ENCODE data around the gene RAVER1.
A peak's percentile ranks its signal among the peaks of the same experiment; 100 is the strongest.

Gene RAVER1

DNA sequence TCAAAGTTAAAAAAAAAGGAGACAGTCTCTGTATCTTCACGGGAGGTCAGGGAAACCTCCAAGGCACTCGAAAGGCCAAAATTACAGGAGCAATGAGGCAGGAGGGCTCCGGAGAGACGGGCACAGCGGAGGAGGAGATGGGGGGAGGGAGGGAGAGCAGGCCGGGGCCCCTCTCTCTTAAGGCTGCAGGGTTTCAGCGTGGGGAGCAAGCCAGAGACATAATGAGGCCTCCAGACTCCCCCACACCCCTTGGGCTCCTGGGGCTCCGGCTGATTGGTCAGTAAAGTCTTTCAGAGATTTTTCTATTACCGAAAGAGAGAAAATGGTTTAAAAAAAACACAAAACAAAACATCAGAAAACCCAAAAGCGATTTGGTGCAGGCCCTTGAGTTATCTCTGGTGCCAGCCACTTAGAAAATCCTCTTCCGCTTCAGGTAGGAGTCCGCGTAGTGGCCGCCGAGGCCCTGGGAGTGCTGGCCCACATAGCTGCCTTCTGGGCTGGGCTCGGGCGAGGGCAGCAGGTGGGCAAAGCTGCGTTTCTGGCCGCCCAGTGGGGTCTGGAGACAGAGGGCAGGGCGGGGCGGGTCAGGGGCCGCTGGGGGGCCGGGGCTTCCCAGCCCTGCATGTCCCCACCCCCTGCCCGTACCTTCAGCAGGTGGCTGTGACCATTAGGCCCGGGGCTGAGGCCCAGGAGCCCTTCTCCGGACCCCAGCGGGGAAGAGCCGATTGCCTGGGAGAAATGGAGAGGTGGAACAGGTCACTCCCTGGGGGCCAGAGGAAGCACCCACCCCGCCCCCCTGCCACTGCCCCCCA lies 16.1 kb downstream of the RAVER1 start:
- DNase-seq: no peak

DNA sequence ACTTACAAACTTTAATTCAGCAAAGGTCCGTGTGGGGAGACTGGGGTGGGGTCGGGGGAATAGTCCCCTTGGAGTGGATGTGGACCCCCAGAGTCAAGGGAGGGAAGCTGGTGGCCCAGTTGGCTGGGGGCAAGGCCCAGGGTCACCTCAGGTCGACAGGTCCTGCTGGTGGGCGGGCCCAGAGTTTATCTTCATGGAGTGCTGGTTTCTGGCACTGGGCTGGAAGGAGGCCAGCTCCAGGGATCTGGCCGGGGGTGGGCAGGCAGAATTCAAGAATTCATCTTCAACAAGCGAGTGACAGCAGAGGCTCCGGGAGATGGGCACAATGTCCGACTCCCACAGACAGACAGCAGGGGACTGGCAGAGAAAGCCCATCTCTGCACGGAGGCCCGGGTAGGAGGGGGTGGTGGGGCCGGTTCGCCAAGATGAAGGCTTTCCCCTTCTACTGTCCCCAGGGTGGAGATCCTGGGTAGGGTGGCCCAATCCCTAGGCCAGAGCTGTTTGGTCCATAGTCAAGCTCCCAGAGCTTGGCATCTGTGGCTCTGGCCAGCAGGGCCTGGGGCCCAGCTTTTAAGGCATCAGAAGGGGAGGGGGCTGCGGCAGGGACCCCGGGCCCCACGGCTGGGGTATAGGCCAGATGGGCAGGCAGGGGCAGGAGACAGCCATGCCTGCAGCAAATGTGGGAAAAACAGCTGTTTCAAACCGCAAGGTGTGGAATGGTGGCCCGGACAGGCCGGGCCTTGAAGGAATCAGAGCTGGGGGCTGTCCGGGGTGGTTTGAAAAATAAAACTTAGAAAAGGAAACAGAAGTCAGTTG lies 16.9 kb downstream of the RAVER1 start:
- no peak for DNase-seq

DNA sequence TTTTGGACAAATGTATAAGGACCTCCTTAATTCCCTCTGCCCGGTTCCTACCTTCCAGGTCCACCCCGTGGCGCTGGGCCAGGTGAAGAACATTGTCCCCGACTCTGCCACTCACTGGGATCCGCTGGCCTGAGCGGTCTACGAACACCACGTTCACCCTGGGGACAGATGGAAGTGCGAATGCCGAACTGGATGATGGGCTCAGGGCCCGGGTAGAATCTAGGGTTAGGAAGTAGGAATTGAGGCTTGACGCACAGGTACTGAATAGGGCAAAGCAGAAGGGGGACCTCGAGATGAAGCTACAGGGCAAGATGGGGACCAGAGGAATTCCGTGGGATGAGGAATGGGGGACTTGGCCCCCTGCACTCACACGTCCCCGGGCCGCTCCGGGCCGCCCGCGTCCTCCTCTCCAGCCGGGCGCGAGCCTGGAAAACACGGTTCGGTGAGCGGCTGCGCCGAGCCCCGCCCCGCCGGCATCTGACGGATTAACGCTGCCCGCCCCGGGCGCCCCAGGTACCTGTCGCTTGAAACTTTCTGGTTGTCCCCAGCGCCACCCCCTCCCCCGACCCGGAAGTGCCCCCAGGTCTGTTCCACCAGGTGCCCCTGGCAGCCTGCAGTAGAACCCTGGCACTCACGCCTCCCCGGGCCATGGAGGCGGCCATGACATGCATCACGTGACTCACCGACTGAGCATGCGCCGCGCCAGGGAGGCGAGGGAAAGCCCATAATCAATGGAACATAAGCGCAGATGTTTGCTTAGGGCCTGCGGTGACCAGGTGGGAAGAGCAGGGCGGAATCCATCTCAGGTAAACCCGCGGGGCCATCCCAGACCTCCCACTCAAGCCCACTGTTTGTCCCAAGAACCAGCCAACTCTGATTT lies 17.8 kb downstream of the RAVER1 start, which contains the start of gene FDX2:
FDX2 (minus strand) TSS at position 681 of the 880 bp plus-strand sequence; CDS start at position 662, 19 bp downstream.
- peak; percentile 41 for DNase-seq

DNA sequence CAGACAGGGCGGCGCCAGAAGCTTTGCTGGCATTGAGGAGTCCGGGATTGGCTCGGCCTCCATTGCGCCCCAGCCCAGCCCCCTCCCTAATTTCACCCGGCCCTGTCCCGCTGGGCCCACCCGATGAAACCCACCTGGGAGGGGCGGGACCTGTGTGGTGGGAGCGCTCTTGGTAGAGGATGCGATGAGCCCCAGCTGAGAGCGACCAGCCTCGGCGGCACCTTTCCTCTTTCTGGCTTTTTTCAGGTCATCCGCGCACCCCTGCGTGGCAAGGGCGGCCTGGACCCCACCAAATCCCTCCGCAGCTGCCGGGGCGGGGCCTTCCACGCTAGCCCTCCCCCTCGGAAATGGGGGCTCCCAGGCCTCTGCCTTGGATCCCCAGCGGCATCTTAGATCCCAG lies 23.9 kb downstream of the RAVER1 start, which contains the start of gene ZGLP1:
ZGLP1 (minus strand) TSS at position 393 of the 400 bp plus-strand sequence.
- no peak for DNase-seq

DNA sequence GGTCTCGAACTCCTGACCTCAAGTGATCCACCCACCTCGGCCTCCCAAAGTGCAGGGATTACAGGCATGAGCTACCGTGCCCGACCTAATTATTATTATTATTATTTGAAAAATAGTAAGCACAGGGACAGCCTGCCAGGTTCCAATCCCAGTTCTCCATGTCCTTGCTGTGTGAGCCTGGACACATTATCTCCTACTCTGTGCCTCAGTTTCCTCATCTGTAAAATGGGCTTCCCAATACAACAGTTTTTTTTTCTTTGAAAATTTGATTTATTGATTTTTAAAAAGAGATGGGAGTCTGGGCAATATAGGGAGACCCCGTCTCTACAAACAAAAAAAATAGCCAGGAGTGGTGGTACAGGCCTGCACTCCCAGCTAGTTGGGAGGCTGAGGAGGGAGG lies 27.0 kb downstream of the RAVER1 start:
- DNase-seq: no peak

DNA sequence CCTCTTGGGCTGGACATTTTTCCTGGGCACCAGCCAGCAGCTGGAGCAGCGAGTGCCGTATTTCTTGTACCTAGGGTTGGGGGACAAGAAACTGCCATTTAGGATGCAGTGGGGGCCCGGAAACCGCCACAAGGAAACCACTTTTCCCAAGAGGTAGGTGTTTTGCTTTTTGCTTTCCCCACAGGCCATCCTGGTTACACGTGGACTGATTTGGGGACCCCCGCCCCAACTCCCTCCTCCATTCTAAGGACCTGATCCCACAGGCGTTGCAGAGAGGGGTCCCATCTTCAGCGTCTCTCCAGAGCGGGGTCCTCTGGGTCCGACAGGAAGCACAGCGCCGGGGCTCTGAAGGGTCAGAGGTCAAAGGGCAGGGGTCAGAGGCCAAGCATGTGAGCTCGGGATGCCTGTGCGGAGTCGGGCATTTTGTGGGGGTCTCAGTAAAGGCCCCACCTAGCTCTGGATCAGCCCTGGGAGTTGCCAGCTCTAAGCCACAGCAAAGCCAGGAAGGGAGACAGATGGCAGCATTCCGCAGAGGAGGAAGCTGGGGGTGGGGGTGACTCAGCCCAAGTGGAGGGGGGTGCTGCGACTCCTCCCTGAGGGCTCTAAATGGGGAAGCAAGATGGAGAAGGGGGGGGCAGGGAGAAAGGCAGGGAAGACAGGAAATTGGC lies 28.1 kb downstream of the RAVER1 start:
- DNase-seq: peak; percentile 15

DNA sequence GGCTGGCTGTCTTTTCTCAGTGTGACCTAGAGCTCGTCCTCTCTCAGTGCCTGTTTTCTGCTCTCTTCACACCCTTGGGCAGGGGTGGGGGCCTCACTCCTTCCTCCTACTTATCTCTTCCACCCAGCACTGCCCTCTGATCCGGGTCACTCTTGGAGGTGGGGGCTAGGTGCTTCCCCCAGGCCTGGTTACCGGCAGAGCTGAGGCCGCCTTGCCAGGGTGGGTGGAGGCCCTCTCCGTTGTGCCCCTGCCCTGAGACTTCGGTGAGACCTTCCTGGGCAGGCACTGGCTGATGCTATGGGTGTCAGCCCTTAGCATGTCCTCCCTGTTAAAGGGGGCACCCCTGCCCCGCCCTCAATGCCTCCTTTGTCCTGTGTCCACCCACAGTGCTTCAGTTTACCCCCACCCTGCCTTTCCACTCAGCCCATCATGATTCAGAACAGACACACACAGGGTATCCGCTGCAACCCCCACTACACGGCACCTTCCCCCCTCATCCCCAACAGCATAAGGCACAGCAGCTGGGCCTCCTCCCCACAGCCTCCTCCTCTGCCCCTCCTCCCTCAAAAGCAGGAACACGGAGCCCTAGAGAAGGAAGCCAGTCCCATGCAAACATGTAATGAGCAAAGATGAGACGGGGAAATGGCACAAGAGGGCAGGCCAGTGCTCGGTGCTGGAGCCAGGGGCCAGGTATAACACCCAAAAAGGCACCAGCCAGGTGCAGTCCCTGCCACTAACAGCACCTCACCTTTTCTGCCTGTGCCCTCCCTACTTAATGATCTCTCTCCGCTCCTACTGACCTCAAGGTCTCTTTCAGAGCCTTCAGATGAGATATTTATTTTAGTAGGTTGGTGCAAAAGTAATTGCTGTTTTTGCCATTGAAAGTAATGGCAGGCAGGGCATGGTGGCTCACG lies 33.5 kb downstream of the RAVER1 start:
- DNase-seq: peak; percentile 69

DNA sequence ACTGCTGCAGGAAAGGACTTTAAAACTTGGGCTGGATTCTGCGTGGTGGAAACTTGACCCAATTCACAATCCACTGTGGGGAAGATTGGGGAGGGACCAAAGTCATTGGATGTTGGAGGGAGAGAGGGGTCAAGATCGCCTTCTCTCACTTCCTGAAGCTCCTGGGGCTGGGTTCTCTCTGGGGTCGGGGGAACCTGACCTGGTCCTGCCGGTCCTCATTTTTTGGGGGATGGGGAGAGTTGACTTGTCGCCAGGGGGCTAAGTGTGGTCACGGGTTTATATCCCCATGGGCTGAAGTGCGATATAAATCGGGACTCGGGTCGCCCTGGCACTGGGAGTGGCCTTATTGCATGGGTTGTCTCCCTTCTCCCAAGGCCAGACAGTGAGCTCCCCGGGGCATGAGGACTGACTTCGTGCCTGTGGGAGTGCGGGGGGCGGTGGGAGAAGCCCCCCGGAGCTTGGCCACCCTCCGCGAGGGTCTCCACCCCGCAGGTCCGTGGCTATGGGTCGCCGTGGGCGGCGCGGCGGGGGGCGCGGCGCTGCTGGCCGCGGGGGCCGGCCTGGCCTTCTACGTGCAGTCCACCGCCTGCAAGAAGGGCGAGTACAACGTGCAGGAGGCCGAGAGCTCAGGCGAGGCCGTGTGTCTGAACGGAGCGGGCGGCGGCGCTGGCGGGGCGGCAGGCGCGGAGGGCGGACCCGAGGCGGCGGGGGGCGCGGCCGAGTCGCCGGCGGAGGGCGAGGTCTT lies 37.3 kb downstream of the RAVER1 start:
- no peak for DNase-seq

DNA sequence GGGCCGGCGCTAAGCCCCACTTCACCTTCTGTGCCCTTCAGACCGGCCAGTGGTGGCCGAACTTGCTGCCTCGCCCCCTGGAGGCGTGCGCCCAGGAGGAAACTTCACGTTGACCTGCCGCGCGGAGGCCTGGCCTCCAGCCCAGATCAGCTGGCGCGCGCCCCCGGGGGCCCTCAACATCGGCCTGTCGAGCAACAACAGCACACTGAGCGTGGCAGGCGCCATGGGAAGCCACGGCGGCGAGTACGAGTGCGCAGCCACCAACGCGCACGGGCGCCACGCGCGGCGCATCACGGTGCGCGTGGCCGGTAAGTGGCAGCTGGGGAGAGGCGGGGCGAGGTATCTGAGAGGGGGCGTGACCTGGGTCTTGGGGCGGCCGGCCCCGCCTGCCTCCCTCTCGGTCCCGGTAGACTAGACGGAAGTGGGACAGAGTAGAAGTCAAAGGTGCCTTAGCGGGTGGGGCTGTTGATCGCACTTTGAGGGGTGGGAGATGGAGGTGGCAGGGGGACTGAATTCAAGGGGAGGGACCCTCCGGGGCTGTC lies 38.0 kb downstream of the RAVER1 start:
- no peak for DNase-seq

DNA sequence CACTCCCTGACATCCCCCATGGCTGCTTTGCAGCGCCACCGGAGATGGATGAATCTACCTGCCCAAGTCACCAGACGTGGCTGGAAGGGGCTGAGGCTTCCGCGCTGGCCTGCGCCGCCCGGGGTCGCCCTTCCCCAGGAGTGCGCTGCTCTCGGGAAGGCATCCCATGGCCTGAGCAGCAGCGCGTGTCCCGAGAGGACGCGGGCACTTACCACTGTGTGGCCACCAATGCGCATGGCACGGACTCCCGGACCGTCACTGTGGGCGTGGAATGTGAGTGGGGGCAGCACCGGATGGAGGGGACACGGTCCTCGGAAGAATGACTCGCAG lies 39.0 kb downstream of the RAVER1 start:
- no peak for DNase-seq

DNA sequence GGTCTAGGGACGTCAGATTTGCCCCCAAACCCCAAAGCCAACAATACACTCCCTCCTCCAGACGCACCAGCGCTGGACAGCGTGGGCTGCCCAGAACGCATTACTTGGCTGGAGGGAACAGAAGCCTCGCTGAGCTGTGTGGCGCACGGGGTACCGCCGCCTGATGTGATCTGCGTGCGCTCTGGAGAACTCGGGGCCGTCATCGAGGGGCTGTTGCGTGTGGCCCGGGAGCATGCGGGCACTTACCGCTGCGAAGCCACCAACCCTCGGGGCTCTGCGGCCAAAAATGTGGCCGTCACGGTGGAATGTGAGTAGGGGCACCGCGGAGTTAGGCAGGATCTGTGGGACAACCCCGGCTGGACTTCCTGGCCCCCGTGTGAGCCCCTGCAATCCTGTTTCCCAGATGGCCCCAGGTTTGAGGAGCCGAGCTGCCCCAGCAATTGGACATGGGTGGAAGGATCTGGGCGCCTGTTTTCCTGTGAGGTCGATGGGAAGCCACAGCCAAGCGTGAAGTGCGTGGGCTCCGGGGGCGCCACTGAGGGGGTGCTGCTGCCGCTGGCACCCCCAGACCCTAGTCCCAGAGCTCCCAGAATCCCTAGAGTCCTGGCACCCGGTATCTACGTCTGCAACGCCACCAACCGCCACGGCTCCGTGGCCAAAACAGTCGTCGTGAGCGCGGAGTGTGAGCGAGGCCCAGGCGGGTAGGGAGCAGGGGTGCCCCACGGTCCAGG lies 39.5 kb downstream of the RAVER1 start:
- no peak for DNase-seq

DNA sequence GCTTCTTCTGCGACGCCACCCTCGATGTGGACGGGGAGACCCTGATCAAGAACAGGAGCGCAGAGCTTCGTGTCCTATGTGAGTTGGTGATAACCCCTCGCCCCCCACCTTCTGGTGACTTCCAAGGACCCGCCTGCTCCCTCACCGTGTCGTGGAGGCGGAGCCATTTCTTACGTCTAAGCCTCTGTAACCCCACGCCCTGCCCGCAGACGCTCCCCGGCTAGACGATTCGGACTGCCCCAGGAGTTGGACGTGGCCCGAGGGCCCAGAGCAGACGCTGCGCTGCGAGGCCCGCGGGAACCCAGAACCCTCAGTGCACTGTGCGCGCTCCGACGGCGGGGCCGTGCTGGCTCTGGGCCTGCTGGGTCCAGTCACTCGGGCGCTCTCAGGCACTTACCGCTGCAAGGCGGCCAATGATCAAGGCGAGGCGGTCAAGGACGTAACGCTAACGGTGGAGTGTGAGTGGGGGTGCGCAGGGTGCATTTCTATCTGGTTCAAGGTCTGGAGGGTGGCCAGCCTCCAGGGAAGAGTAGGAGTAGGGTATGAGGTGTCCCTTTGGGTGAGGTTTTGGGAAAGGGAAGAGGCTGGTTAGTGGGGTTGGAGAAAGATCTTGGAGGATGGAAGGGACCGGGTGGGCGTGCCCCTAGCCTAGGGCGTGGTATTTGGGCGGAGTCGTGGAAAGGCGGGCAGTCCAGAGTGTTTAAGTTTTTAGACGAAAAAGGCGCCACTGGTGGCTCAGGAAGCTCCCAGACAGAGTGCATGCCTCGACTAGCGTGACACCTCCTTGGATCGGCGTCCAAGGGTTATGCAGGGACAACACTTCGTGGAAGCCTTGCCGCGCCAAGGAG lies 40.3 kb downstream of the RAVER1 start:
- DNase-seq: no peak

DNA sequence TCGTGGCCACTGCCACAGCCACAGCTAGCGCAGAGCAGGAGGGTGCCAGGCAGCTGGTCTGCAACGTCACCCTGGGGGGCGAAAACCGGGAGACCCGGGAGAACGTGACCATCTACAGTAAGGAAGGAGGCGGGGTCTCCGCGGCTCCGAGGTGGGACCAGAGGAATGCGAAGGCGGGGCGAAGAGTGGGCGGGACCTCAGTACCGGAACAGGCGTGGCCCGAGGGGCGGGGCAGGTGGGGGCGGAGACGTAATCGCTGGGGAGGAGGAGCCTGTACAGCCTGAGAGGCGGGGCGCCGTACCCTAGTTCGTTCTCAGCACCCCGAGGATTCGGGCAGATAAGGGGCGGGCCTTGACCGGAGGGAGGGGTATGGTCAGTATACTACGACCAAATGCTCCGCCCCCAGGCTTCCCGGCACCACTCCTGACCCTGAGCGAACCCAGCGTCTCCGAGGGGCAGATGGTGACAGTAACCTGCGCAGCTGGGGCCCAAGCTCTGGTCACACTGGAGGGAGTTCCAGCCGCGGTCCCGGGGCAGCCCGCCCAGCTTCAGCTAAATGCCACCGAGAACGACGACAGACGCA lies 41.0 kb downstream of the RAVER1 start:
- peak; percentile 24 for DNase-seq

DNA sequence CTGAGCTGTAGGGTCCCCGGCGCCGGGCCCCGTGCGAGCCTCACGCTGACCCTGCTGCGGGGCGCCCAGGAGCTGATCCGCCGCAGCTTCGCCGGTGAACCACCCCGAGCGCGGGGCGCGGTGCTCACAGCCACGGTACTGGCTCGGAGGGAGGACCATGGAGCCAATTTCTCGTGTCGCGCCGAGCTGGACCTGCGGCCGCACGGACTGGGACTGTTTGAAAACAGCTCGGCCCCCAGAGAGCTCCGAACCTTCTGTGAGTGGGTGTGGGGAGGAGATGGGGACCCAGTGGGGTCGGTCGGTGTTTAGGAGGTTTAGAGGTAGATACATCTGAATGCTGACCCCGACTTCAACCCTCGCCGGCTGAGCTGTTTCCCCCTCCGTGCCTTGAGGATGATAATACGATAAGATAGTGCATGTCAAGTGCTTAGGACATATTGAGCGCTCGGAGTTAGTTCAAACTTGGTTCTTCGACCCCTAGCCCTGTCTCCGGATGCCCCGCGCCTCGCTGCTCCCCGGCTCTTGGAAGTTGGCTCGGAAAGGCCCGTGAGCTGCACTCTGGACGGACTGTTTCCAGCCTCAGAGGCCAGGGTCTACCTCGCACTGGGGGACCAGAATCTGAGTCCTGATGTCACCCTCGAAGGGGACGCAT lies 41.6 kb downstream of the RAVER1 start:
- DNase-seq: no peak

DNA sequence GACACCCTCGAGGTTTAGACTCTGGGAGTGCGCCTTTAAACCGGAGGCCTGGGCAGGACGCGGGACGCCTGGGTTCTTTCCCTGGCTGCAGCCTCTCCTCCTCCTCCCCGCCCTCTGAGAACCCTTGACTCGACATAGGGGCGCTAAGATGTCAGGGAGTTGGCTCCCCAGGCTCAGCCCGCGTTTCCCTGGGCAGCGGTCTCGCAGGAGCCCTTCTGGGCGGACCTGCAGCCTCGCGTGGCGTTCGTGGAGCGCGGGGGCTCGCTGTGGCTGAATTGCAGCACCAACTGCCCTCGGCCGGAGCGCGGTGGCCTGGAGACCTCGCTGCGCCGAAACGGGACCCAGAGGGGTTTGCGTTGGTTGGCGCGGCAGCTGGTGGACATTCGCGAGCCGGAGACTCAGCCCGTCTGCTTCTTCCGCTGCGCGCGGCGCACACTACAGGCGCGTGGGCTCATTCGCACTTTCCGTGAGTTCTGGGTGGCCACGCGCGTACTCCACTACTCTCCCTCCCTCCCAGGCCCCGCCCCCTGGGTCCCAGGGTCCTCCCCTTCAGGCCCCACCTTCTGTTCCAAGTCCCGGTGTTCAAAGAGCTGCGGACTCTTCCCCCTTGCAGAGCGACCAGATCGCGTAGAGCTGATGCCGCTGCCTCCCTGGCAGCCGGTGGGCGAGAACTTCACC lies 42.3 kb downstream of the RAVER1 start:
- no peak for DNase-seq

DNA sequence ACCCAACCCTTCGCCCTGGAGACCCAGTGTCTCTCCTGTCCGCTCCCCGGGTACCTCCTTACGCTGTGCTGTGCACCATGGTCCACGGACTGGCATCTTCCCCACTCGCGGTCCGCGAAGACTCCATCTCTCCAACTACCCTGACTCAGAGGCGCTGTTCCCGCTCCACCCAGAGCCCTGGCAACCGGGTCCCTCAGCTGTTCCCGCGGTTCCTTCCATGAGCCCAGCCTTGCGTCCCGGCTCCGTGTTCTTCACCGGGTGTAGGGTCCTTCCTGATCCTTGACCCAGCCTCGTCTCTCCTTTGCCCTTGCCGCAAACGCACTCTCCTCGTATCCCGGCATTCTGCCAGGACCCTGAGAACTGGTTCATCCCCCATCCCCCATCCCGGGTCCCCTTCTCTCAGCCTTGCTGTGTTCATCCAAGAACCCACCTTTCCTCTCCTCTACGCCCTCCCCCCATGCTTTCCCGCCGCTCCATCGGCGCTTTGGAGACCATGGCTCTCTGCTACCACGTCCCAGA lies 42.9 kb downstream of the RAVER1 start:
- DNase-seq: no peak

DNA sequence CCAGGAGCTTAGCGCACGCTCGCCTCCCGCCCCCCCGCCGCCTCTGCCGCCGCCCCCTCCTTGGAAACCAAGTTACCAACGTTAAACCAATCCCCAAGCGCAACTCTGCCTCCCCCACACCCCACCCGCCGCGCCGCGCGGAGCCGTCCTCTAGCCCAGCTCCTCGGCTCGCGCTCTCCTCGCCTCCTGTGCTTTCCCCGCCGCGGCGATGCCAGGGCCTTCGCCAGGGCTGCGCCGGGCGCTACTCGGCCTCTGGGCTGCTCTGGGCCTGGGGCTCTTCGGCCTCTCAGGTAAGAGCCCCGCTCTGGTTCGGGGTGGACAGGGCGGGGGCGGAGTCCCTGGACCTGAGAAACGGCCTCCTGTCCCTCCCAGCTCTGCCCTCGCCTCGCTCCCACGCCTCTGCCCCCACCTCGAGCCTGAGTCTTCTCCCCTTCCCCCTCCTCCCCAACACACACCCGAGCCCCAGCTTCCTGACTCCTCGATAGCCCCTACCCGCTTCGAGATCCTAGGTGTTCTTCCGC lies 43.4 kb downstream of the RAVER1 start, which contains the start of gene ICAM5:
ICAM5 (plus strand) TSS at position 117 of the 521 bp plus-strand sequence; CDS start at position 209, 92 bp downstream.
- no peak for DNase-seq
